Mesenchymal stem cell (in vitro differentiated cells and primary cell): ENCODE results near the gene P4HA2.

Source experiments
- DNase-seq: peaks from one replicate; pipeline ENCODE4 v3.0.0-alpha.2; 2013
- H2AFZ ChIP-seq: one replicate; pipeline ENCODE4 v1.6.1; 2013; ENCODE audit warnings: low read depth, mild to moderate bottlenecking, control low read depth, inconsistent platforms, low read length, moderate library complexity
- H2AK5ac ChIP-seq: 2 replicates; pipeline ENCODE4 v1.6.1; 2013; ENCODE audit warnings: low read length, moderate library complexity, mild to moderate bottlenecking, inconsistent platforms; ENCODE audit not compliant: severe bottlenecking
- H2BK120ac ChIP-seq: one replicate; pipeline ENCODE4 v1.6.1; 2013; ENCODE audit warnings: low read depth, mild to moderate bottlenecking, inconsistent platforms, low read length, moderate library complexity
- H2BK12ac ChIP-seq, 2 experiments: one replicate each; pipeline ENCODE4 v1.6.1; 2013; ENCODE audit warnings: inconsistent platforms in 2 of 2, low read length in 2 of 2, mild to moderate bottlenecking in 2 of 2, moderate library complexity in 2 of 2, control low read depth in 1 of 2
- H2BK15ac ChIP-seq: one replicate; pipeline ENCODE4 v1.6.1; 2013; ENCODE audit warnings: mild to moderate bottlenecking, low read depth, inconsistent platforms; ENCODE audit not compliant: poor library complexity, severe bottlenecking
- H2BK5ac ChIP-seq: 2 replicates; pipeline ENCODE4 v1.6.1; 2013; ENCODE audit warnings: low read depth, mild to moderate bottlenecking, low read length, control low read depth, inconsistent platforms; ENCODE audit not compliant: poor library complexity, severe bottlenecking
- H3K14ac ChIP-seq, 2 experiments: one replicate each; pipeline ENCODE4 v1.6.1; 2013; ENCODE audit warnings: inconsistent platforms in 2 of 2, low read length in 2 of 2, control low read depth in 1 of 2, mild to moderate bottlenecking in 1 of 2, moderate library complexity in 1 of 2
- H3K18ac ChIP-seq, 2 experiments: one replicate each; pipeline ENCODE4 v1.6.1; 2013; ENCODE audit warnings: inconsistent platforms in 2 of 2, low read length in 2 of 2, control low read depth in 1 of 2, low read depth in 1 of 2, mild to moderate bottlenecking in 1 of 2
- H3K23ac ChIP-seq, 2 experiments: one replicate each; pipeline ENCODE4 v1.6.1; 2013; ENCODE audit warnings: inconsistent platforms in 2 of 2, low read length in 2 of 2, mild to moderate bottlenecking in 2 of 2, moderate library complexity in 2 of 2, control low read depth in 1 of 2
- H3K27ac ChIP-seq: 2 replicates; pipeline ENCODE4 v1.5.1; 2013; ENCODE audit warnings: mild to moderate bottlenecking, moderate library complexity, low read length, control low read depth, inconsistent platforms; ENCODE audit not compliant: poor library complexity, severe bottlenecking
- H3K27me3 ChIP-seq, 2 experiments: 2 replicates each; pipeline versions ENCODE4 v1.6.1 to v1.7.0; 2013; ENCODE audit warnings: low read length in 2 of 2, mild to moderate bottlenecking in 2 of 2, moderate library complexity in 2 of 2, control low read depth in 1 of 2, inconsistent platforms in 1 of 2; ENCODE audit not compliant: control insufficient read depth in 1 of 2, insufficient read depth in 1 of 2
- H3K36me3 ChIP-seq, 2 experiments: 2 replicates each; pipeline versions ENCODE4 v1.6.1 to v1.7.0; 2013; ENCODE audit warnings: low read length in 2 of 2, control low read depth in 1 of 2, inconsistent platforms in 1 of 2, low read depth in 1 of 2, mild to moderate bottlenecking in 1 of 2; ENCODE audit not compliant: insufficient read depth in 2 of 2, control insufficient read depth in 1 of 2
- H3K4ac ChIP-seq, 2 experiments: one replicate each; pipeline ENCODE4 v1.6.1; 2013; ENCODE audit warnings: inconsistent platforms in 2 of 2, low read length in 2 of 2, mild to moderate bottlenecking in 2 of 2, moderate library complexity in 2 of 2, control low read depth in 1 of 2, low read depth in 1 of 2
- H3K4me1 ChIP-seq: 2 replicates; pipeline ENCODE4 v1.6.1; 2013; ENCODE audit warnings: low read depth, low read length, control low read depth; ENCODE audit not compliant: control insufficient read depth, insufficient read depth
- H3K4me2 ChIP-seq: 2 replicates; pipeline ENCODE4 v1.6.1; 2013; ENCODE audit warnings: low read length, mild to moderate bottlenecking, inconsistent platforms; ENCODE audit not compliant: poor library complexity, severe bottlenecking
- H3K4me3 ChIP-seq, 2 experiments: 2 replicates each; pipeline versions ENCODE4 v1.5.1 to v1.7.0; 2013; ENCODE audit warnings: low read length in 2 of 2, mild to moderate bottlenecking in 2 of 2, control low read depth in 1 of 2, low read depth in 1 of 2; ENCODE audit not compliant: insufficient read depth in 1 of 2
- H3K79me1 ChIP-seq: replicated peaks from 2 replicates; pipeline ENCODE4 v1.6.1; 2013; ENCODE audit warnings: mild to moderate bottlenecking, control low read depth, low read length, inconsistent platforms; ENCODE audit not compliant: poor library complexity, severe bottlenecking
- H3K9ac ChIP-seq: 2 replicates; pipeline ENCODE4 v1.7.0; 2013; ENCODE audit warnings: mild to moderate bottlenecking, low read length, moderate library complexity
- H3K9me3 ChIP-seq: 2 replicates; pipeline ENCODE4 v1.7.0; 2013; ENCODE audit warnings: mild to moderate bottlenecking, low read length; ENCODE audit not compliant: control insufficient read depth
- H4K8ac ChIP-seq: one replicate; pipeline ENCODE4 v1.6.1; 2013; ENCODE audit warnings: inconsistent platforms, mild to moderate bottlenecking, low read length, moderate library complexity
- H4K91ac ChIP-seq: one replicate; pipeline ENCODE4 v1.6.1; 2013; ENCODE audit warnings: mild to moderate bottlenecking, low read length, inconsistent platforms
- WGBS: methylation state at CpG from one replicate; pipeline ENCODE4 v1.1.7; 2013; ENCODE audit warnings: mixed read lengths; 5-methylcytosine and 5-hydroxymethylcytosine counted together

P4HA2 gene

DNA sequence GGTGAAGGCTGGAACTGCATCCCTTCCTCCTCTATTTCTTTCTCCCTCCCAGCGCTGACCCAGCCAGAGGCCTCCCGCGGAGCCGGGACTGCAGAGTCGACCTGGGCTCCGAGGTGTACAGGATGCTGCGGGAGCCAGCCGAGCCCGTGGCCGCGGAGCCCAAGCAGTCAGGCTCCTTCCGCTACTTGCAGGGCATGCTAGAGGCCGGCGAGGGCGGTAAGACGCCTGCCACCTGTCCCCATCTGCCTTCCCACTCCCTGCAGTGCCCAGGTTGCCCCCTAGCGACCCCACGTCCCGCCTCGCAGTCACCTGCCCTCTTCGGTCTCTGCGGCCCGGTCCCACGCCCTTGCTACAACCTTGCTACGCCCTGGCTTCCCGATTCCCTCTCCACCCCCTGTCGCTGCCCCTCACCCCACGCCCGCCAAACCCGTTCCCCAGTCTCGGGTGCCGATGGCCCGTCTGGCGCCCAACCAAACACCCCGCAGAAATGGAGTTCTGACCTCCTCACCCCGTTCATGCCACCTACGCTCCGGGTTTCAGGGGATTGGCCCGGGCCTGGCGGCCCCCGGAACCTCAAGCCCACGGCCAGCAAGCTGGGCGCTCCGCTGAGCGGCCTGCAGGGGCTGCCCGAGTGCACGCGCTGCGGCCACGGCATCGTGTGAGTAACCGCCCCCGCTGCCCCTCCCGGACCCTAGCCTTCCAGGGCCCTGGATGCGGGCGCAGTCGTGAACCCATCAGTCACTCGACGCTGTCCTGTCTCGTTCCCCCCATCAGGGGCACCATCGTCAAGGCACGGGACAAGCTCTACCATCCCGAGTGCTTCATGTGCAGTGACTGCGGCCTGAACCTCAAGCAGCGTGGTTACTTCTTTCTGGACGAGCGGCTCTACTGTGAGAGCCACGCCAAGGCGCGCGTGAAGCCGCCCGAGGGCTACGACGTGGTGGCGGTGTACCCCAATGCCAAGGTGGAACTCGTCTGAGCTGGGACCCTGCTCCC is 43.9 kb upstream of the P4HA2 start:
- WGBS, result 93% methylated on average over 77 of the region's 77 CpGs

GRCh38 chr5:132270706-132271105 is 43.1 kb upstream of the P4HA2 start:
- peaks cover 34% of the 10 kb centered on the region for H3K79me1 ChIP-seq
- no peak overlapping the region for H3K18ac ChIP-seq
- H4K8ac ChIP-seq, result no peak overlapping the region
- no peak overlapping the region for H3K4me2 ChIP-seq
- H2BK5ac ChIP-seq, result no peak overlapping the region
- no peak overlapping the region for H3K4ac ChIP-seq
- H2BK120ac ChIP-seq, result no peak overlapping the region
- no peak overlapping the region for H3K27ac ChIP-seq
- no peak overlapping the region for H3K4me3 ChIP-seq
- H2BK15ac ChIP-seq, result no peak overlapping the region
- no peak overlapping the region for H3K23ac ChIP-seq
- H3K4me1 ChIP-seq, result peaks cover 48% of the 10 kb centered on the region
- H2AFZ ChIP-seq, result no peak overlapping the region
- H3K27me3 ChIP-seq, result no peaks in the 10 kb centered on the region
- 86% methylated on average over 6 of the region's 6 CpGs for WGBS
- no peak for DNase-seq
- H3K9ac ChIP-seq, result no peak overlapping the region
- no peak overlapping the region for H2AK5ac ChIP-seq
- no peak overlapping the region for H4K91ac ChIP-seq
- no peak overlapping the region for H2BK12ac ChIP-seq
- peaks cover 74 to 77% of the 10 kb centered on the region in 2 experiments for H3K36me3 ChIP-seq
- H3K14ac ChIP-seq, result no peak overlapping the region
- H3K9me3 ChIP-seq, result no peaks in the 10 kb centered on the region

More for the DNA sequence above, 43.9 kb upstream of the P4HA2 start:
- Histone ChIP-seq H2BK12ac (no peak overlapping the region), H3K23ac (no peak overlapping the region), H3K18ac (no peak overlapping the region), H3K27ac (no peak overlapping the region), H3K14ac (no peak overlapping the region), H3K4me2 (no peak overlapping the region), H3K4me1 (peaks cover 41% of the 10 kb centered on the region), H2BK120ac (no peak overlapping the region), H3K4ac (no peak overlapping the region), H2AK5ac (no peak overlapping the region), H3K79me1 (peaks cover 31% of the 10 kb centered on the region), H2BK15ac (no peak overlapping the region), H2AFZ (no peak overlapping the region), H4K91ac (no peak overlapping the region), H2BK5ac (no peak overlapping the region), H3K4me3 (no peak overlapping the region), H3K36me3 (peaks cover 68 to 72% of the 10 kb centered on the region in 2 experiments), H3K9me3 (no peaks in the 10 kb centered on the region), H4K8ac (no peak overlapping the region), H3K27me3 (no peaks in the 10 kb centered on the region), H3K9ac (no peak overlapping the region)
- no peak for DNase-seq

DNA sequence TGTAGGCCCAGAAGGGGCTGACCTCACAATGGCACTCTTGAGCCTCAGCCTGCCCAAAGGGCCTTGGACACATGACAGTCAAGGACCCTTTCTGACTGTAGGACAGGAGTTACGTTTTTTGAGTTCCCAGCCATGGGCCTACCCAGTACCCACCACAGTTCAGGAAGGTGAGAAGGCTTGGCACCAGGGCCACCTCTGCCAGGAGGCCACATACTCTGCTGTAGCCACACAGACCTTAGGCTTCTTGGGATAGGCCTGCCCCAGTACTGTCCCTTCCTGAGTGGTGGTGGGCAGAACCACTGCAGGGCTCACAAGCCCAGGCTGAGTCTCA is 42.6 kb upstream of the P4HA2 start:
- no peak overlapping the region for H2BK120ac ChIP-seq
- no peak overlapping the region for H3K4me3 ChIP-seq
- no peak for DNase-seq
- H3K4me2 ChIP-seq, result no peak overlapping the region
- H3K14ac ChIP-seq, result no peak overlapping the region
- no peak overlapping the region for H4K8ac ChIP-seq
- H3K4me1 ChIP-seq, result peaks cover 52% of the 10 kb centered on the region
- no peak overlapping the region for H3K23ac ChIP-seq
- H2BK5ac ChIP-seq, result no peak overlapping the region
- 97% methylated on average over 1 of the region's 1 CpG for WGBS
- H2AK5ac ChIP-seq, result peak overlapping the region; percentile 8
- peaks cover 34% of the 10 kb centered on the region for H3K79me1 ChIP-seq
- peaks cover 71 to 77% of the 10 kb centered on the region in 2 experiments for H3K36me3 ChIP-seq
- H3K9me3 ChIP-seq, result no peaks in the 10 kb centered on the region
- H2BK12ac ChIP-seq, result no peak overlapping the region
- H2BK15ac ChIP-seq, result no peak overlapping the region
- H3K18ac ChIP-seq, result no peak overlapping the region
- H3K9ac ChIP-seq, result no peak overlapping the region
- no peak overlapping the region for H3K4ac ChIP-seq
- no peak overlapping the region for H2AFZ ChIP-seq
- H4K91ac ChIP-seq, result peak overlapping the region; percentile 46
- H3K27me3 ChIP-seq, result no peaks in the 10 kb centered on the region
- H3K27ac ChIP-seq, result no peak overlapping the region

GRCh38 chr5:132269635-132270334 is 42.1 kb upstream of the P4HA2 start:
- Histone ChIP-seq H3K18ac (no peak overlapping the region), H4K91ac (peak overlapping the region; percentile 46), H3K23ac (no peak overlapping the region), H2AK5ac (peak overlapping the region; percentile 8), H3K4me1 (peaks cover 56% of the 10 kb centered on the region), H3K4me2 (no peak overlapping the region), H3K36me3 (peaks cover 74 to 76% of the 10 kb centered on the region in 2 experiments), H2BK15ac (no peak overlapping the region), H2BK120ac (no peak overlapping the region), H3K9me3 (no peaks in the 10 kb centered on the region), H3K4me3 (no peak overlapping the region), H3K14ac (no peak overlapping the region), H2BK5ac (no peak overlapping the region), H3K4ac (no peak overlapping the region), H2BK12ac (no peak overlapping the region), H2AFZ (no peak overlapping the region), H3K79me1 (peaks cover 37% of the 10 kb centered on the region), H4K8ac (no peak overlapping the region), H3K9ac (peak overlapping the region; percentile 54), H3K27me3 (no peaks in the 10 kb centered on the region), H3K27ac (peak overlapping the region; percentile 71)
- WGBS, result 92% methylated on average over 3 of the region's 3 CpGs
- no peak for DNase-seq
